ENCODE results near the gene UFL1.

- TF ChIP-seq RAD21 (IDR thresholded peaks at IDR 0.05; ENCODE audit: low read length), result no peak
- 0 out of 4 replicates have a peak, but pooled peaks of 1 of the 2 experiments have one; percentile 19 for TF ChIP-seq EP300 (IDR thresholded peaks at IDR 0.05; ENCODE audit: borderline replicate concordance in 1 of 2, low read depth in 1 of 2, low read length in 1 of 2)
- no peak for TF ChIP-seq RFX5 (IDR thresholded peaks at IDR 0.05; ENCODE audit: low read length)
- peak; percentile 96 for TF ChIP-seq POLR2AphosphoS5 (IDR thresholded peaks at IDR 0.05; ENCODE audit: low read depth, low read length)
- no peak for TF ChIP-seq CTCF (IDR thresholded peaks at IDR 0.05)
- TF ChIP-seq SMC3 (IDR thresholded peaks at IDR 0.05; ENCODE audit: low read depth, low read length), result no peak
- no peak for TF ChIP-seq REST (IDR thresholded peaks at IDR 0.05; ENCODE audit: low read depth, low read length)
Observed at GRCh38 chr6:96521644-96522464, at the start of gene UFL1.

Data from SK-N-SH (cell line).